ENCODE measurements around the gene ABLIM1.

The ABLIM1 gene

GRCh38 chr10:114436941-114437340, 221.1 kb downstream of the ABLIM1 start:
- TF ChIP-seq, protein P1, sequence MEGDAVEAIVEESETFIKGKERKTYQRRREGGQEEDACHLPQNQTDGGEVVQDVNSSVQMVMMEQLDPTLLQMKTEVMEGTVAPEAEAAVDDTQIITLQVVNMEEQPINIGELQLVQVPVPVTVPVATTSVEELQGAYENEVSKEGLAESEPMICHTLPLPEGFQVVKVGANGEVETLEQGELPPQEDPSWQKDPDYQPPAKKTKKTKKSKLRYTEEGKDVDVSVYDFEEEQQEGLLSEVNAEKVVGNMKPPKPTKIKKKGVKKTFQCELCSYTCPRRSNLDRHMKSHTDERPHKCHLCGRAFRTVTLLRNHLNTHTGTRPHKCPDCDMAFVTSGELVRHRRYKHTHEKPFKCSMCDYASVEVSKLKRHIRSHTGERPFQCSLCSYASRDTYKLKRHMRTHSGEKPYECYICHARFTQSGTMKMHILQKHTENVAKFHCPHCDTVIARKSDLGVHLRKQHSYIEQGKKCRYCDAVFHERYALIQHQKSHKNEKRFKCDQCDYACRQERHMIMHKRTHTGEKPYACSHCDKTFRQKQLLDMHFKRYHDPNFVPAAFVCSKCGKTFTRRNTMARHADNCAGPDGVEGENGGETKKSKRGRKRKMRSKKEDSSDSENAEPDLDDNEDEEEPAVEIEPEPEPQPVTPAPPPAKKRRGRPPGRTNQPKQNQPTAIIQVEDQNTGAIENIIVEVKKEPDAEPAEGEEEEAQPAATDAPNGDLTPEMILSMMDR (IDR thresholded peaks at IDR 0.05; ENCODE audit: low read depth, low read length): no peak
- no peak for DNase-seq (ENCODE audit: extremely low read depth, low read depth)

GRCh38 chr10:114432566-114433093, 225.4 kb downstream of the ABLIM1 start:
- TF ChIP-seq, protein P1 (IDR thresholded peaks at IDR 0.05; ENCODE audit: low read depth, low read length): no peak
- no peak for DNase-seq (ENCODE audit: extremely low read depth, low read depth)

- no peak for DNase-seq (ENCODE audit: extremely low read depth, low read depth)
- TF ChIP-seq, protein P1 (IDR thresholded peaks at IDR 0.05; ENCODE audit: low read depth, low read length): no peak
Observed at GRCh38 chr10:114431414-114432135, 226.5 kb downstream of the ABLIM1 start.

DNA sequence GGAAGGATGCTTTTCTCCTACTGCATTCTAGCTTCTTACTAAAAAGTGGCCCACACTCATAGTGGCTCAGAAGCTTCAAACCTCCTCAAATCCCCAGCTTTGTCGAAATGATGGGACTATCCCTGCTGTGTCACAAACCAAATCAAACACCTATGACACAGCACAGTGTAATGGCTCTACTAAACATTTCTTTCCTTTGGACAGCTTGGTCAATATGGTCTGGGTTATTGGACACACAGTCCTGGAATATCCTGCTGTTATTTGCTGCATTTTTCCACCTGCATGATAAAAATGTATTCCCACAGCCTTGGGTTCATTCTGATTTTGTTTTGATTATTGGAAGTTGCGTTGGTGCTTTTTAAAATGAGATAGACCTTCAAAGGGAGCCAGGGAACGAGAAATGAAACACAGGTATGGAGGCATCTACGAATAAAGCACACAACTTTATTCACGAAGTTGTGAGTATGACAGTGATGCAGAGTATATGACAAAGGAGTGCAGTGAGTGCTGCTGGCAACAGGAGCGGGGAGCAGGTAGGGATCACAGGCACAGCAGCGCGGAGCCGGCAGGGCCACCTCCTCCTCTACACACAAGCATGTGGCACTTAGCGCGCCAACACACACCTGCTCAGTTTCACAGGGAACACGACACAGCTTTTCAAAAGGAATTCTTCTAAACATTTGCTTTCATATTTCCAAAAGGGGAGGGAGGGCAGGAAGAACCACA, 227.2 kb downstream of the ABLIM1 start:
- no peak for DNase-seq (ENCODE audit: extremely low read depth, low read depth)
- TF ChIP-seq, protein P1 (IDR thresholded peaks at IDR 0.05; ENCODE audit: low read depth, low read length): no peak

GRCh38 chr10:114429581-114430335, 228.3 kb downstream of the ABLIM1 start:
- no peak for DNase-seq (ENCODE audit: extremely low read depth, low read depth)
- TF ChIP-seq, protein P1 (IDR thresholded peaks at IDR 0.05; ENCODE audit: low read depth, low read length): no peak

DNA sequence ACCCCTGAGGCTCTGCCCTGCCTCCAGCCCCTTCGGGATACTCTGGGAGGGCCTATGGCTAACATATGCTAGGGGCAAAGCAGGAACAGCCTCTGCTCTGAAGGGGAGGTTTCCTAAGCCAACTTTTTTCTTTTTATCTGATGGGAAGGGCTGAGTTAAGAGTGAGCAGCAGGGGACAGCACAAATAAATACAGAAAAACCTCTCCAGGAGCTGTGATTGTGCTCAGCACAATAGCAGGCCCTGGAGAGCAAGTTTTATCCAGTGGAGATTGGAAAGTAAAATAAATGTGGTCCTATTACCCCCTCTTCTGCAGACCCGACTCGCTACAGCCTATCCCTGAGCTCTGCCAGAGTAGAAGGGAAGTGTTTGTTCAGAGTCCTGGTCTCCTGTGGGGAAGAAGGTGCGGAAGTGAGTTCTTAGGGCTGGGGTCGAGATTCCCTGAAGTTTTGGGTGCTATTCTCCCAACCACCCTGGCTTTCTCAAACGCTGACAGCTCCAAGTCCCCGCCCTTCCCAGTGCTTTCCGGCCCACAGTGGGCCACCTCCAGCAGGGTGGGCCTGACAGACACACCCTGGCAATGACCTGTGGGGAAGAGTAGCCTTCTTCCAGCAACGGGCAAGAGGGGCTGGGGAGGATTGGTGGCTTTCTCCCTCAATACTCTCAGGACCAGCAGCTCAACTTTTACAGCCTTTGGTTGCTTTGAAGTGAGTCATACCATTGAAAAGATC, 230.8 kb downstream of the ABLIM1 start:
- DNase-seq (ENCODE audit: extremely low read depth, low read depth): no peak

More for the DNA sequence above, 230.8 kb downstream of the ABLIM1 start:
- TF ChIP-seq, protein P1 (IDR thresholded peaks at IDR 0.05; ENCODE audit: low read depth, low read length): no peak

All from AG09319 (cell line).